ENCODE measurements around the gene ACMSD. TPM values are rescaled to one million over a fixed set of nuclear protein-coding genes. Genes with fewer than 3 reads are reported as not detected.
"Not testable (repeated sequence)": the region's sequence is repeated elsewhere in the genome, so short reads cannot be mapped to it uniquely, and the experiment has no call there.

ACMSD gene
- polyA plus RNA-seq, 1 donor from 2014 or later, result not detected

DNA sequence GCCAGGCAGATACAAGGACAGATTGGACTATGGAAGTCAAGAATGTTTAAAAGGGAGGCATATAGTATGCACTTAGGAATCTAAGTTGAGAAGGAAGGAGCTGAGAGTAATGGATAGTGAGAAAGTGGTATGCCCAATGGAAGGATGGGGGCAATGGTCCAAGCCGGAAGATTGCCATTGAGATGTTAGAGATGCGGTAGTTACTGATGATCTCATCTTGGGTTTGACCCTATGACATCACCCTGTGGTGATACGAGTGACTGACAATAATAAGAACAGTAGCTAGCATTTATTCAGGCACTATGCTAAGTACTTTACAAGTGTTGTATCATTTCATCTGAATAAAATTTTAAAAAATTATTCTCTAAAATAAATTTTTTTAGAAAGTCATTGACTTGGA, 38.5 kb upstream of the ACMSD start:
- Histone ChIP-seq H3K27ac (ENCODE audit: low read length) (no peak overlapping the region), H3K4me3 (ENCODE audit: low read length) (no peak overlapping the region), H3F3A (ENCODE audit: insufficient read depth, low read length, poor library complexity, severe bottlenecking) (no peaks in the 10 kb centered on the region), H4K20me1 (ENCODE audit: insufficient read depth) (no peaks in the 10 kb centered on the region), H3K27me3 (ENCODE audit: insufficient read depth, low read depth, low read length) (no peaks in the 10 kb centered on the region), H3K36me3 (ENCODE audit: insufficient read depth, low read length) (no peaks in the 10 kb centered on the region), H3K9ac (ENCODE audit: low read length) (no peak overlapping the region), H3K79me2 (replicated peaks; ENCODE audit: insufficient read depth, low read length) (no peaks in the 10 kb centered on the region), H3K9me2 (ENCODE audit: insufficient read depth, low read length) (no peaks in the 10 kb centered on the region), H3K9me3 (ENCODE audit: low read length) (no peaks in the 10 kb centered on the region), H3K4me2 (ENCODE audit: low read length) (no peak overlapping the region), H2AFZ (ENCODE audit: low read depth, low read length) (no peak overlapping the region)
- TF ChIP-seq POLR2AphosphoS5 (IDR thresholded peaks at IDR 0.05) (no peak), SMC3 (conservative IDR thresholded peaks at IDR 0.05; ENCODE audit: poor library complexity) (no peak), TAF1 (IDR thresholded peaks at IDR 0.05; ENCODE audit: low read depth) (no peak), EZH2 (IDR thresholded peaks at IDR 0.05; ENCODE audit: borderline replicate concordance, insufficient read depth, low read length, poor library complexity, severe bottlenecking) (no peak), EP300 (conservative IDR thresholded peaks at IDR 0.05; ENCODE audit: poor library complexity, severe bottlenecking) (no peak), MXI1 (conservative IDR thresholded peaks at IDR 0.05; ENCODE audit: poor library complexity, severe bottlenecking) (no peak), RAD21 (conservative IDR thresholded peaks at IDR 0.05) (no peak)
- TF ChIP-seq, protein P1, sequence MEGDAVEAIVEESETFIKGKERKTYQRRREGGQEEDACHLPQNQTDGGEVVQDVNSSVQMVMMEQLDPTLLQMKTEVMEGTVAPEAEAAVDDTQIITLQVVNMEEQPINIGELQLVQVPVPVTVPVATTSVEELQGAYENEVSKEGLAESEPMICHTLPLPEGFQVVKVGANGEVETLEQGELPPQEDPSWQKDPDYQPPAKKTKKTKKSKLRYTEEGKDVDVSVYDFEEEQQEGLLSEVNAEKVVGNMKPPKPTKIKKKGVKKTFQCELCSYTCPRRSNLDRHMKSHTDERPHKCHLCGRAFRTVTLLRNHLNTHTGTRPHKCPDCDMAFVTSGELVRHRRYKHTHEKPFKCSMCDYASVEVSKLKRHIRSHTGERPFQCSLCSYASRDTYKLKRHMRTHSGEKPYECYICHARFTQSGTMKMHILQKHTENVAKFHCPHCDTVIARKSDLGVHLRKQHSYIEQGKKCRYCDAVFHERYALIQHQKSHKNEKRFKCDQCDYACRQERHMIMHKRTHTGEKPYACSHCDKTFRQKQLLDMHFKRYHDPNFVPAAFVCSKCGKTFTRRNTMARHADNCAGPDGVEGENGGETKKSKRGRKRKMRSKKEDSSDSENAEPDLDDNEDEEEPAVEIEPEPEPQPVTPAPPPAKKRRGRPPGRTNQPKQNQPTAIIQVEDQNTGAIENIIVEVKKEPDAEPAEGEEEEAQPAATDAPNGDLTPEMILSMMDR (IDR thresholded peaks at IDR 0.05; ENCODE audit: poor library complexity, severe bottlenecking), result no peak
- TF ChIP-seq, protein P2, sequence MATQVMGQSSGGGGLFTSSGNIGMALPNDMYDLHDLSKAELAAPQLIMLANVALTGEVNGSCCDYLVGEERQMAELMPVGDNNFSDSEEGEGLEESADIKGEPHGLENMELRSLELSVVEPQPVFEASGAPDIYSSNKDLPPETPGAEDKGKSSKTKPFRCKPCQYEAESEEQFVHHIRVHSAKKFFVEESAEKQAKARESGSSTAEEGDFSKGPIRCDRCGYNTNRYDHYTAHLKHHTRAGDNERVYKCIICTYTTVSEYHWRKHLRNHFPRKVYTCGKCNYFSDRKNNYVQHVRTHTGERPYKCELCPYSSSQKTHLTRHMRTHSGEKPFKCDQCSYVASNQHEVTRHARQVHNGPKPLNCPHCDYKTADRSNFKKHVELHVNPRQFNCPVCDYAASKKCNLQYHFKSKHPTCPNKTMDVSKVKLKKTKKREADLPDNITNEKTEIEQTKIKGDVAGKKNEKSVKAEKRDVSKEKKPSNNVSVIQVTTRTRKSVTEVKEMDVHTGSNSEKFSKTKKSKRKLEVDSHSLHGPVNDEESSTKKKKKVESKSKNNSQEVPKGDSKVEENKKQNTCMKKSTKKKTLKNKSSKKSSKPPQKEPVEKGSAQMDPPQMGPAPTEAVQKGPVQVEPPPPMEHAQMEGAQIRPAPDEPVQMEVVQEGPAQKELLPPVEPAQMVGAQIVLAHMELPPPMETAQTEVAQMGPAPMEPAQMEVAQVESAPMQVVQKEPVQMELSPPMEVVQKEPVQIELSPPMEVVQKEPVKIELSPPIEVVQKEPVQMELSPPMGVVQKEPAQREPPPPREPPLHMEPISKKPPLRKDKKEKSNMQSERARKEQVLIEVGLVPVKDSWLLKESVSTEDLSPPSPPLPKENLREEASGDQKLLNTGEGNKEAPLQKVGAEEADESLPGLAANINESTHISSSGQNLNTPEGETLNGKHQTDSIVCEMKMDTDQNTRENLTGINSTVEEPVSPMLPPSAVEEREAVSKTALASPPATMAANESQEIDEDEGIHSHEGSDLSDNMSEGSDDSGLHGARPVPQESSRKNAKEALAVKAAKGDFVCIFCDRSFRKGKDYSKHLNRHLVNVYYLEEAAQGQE (IDR thresholded peaks at IDR 0.05; ENCODE audit: borderline replicate concordance), result no peak

DNA sequence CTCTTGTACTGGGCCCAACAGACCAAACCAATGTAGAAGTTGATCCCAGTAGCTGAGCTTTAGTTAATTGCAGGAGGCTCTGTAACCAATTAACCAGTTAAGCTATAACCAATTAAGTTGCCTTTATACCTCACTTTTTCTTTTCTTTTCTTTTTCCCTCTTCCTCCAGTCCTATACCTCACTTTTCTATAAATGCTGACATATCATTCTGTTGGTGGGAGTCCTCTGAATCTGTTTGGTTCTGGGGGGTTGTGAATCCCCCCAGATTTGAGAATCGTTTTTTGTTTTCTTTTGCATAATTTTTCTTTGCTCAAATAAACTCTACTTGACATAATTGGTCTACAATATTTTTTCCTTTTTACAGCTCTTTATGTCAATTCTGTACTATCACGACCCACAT, 38.1 kb upstream of the ACMSD start:
- no peak for TF ChIP-seq TAF1 (IDR thresholded peaks at IDR 0.05; ENCODE audit: low read depth)
- TF ChIP-seq SMC3 (conservative IDR thresholded peaks at IDR 0.05; ENCODE audit: poor library complexity), result no peak
- TF ChIP-seq, protein P1 (IDR thresholded peaks at IDR 0.05; ENCODE audit: poor library complexity, severe bottlenecking), result no peak
- Histone ChIP-seq H3K9me2 (ENCODE audit: insufficient read depth, low read length) (no peaks in the 10 kb centered on the region), H3K27me3 (ENCODE audit: insufficient read depth, low read depth, low read length) (no peaks in the 10 kb centered on the region), H3K9me3 (ENCODE audit: low read length) (no peaks in the 10 kb centered on the region), H3K4me3 (ENCODE audit: low read length) (no peak overlapping the region), H3K79me2 (replicated peaks; ENCODE audit: insufficient read depth, low read length) (no peaks in the 10 kb centered on the region), H3K36me3 (ENCODE audit: insufficient read depth, low read length) (no peaks in the 10 kb centered on the region), H4K20me1 (ENCODE audit: insufficient read depth) (no peaks in the 10 kb centered on the region), H3K27ac (ENCODE audit: low read length) (no peak overlapping the region), H2AFZ (ENCODE audit: low read depth, low read length) (no peak overlapping the region), H3F3A (ENCODE audit: insufficient read depth, low read length, poor library complexity, severe bottlenecking) (no peaks in the 10 kb centered on the region), H3K9ac (ENCODE audit: low read length) (no peak overlapping the region), H3K4me2 (ENCODE audit: low read length) (no peak overlapping the region)

DNA sequence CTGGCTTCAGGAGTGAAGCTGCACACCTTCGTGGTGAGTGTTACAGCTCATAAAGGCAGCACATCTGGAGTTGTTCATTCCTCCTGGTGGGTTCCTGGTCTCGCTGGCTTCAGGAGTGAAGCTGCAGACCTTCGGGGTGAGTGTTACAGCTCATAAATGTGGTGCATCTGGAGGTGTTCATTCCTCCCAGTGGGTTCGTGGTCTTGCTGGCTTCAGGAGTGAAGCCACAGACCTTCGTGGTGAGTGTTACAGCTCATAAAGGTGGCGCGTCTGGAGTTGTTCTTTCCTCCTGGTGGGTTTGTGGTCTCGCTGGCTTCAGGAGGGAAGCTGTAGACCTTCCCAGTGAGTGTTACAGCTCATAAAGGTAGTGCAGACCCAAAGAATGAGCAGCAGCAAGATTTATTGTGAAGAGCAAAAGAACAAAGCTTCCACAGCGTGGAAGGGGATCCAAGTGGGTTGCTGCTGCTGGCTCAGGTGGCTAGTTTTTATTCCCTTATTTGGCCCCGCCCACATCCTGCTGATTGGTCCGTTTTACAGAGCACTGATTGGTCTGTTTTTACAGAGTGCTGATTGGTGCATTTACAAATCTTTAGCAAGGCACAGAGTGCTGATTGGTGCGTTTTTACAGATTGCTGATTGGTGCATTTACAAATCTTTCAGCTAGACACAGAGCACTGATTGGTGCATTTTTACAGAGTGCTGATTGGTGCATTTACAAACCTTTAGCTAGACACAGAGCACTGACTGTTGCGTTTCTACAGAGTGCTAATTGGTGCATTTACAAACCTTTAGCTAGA, 34.6 kb upstream of the ACMSD start:
- H3K4me2 ChIP-seq (ENCODE audit: low read length); H3K27ac ChIP-seq (ENCODE audit: low read length); H3K9me3 ChIP-seq (ENCODE audit: low read length); H3K9me2 ChIP-seq (ENCODE audit: insufficient read depth, low read length); H3K9ac ChIP-seq (ENCODE audit: low read length); H2AFZ ChIP-seq (ENCODE audit: low read depth, low read length); H4K20me1 ChIP-seq (ENCODE audit: insufficient read depth); H3K4me3 ChIP-seq (ENCODE audit: low read length); H3K36me3 ChIP-seq (ENCODE audit: insufficient read depth, low read length); H3K27me3 ChIP-seq (ENCODE audit: insufficient read depth, low read depth, low read length); H3K79me2 ChIP-seq (replicated peaks; ENCODE audit: insufficient read depth, low read length); H3F3A ChIP-seq (ENCODE audit: insufficient read depth, low read length, poor library complexity, severe bottlenecking): not testable (repeated sequence)

Data from neural cell (in vitro differentiated cells).